HCT116 (cell line): Measurements from ENCODE around the gene GNAI3. TPM values are rescaled to one million over a fixed set of nuclear protein-coding genes. Genes with fewer than 3 reads are reported as not detected.

Experiments used
- ATAC-seq: fragments of 200-7000 bp; cut with Tn5 transposase; 2 replicates; pipeline ENCODE4 v1.9.1; 2020; ENCODE audit warnings: mild to moderate bottlenecking, moderate library complexity
- BruUV-seq: library from RNA; stranded (reverse); fragments of 400-500 nt; replicated peaks from 2 replicates; lab custom pipeline; 2021; lab: Mats Ljungman, UMichigan
- CTCF ChIA-PET: fragments of 300-600 bp; sonication (Branson Sonifier 250); formaldehyde crosslinking; loops from one replicate; lab custom pipeline; 2021; ENCODE audit warnings: antibody characterized with exemption; lab: Charles Lee
- POLR2A ChIA-PET: fragments of 300-600, 350-600 bp; sonication (Branson Sonifier 250); formaldehyde crosslinking; loops from one replicate; lab custom pipeline; 2021; ENCODE audit warnings: antibody characterized with exemption; lab: Charles Lee
- RAD21 ChIA-PET, 2 experiments: fragments of 300-600 bp; sonication (Branson Sonifier 250); formaldehyde crosslinking; loops; one replicate each; lab custom pipeline; 2023; ENCODE audit warnings: low total read pairs in 2 of 2; ENCODE audit not compliant: uncharacterized antibody in 2 of 2, unreplicated experiment in 2 of 2, low non-redundant PET in 1 of 2; lab: Charles Lee
- DNase-seq: peaks from one replicate; pipeline ENCODE4 v3.0.0-alpha.2; 2010; ENCODE audit warnings: low read depth, low spot score
- H2AFZ ChIP-seq: fragments of 200-600 bp; shearing (Covaris generic), sonication (generic); 2 replicates; pipeline ENCODE4 v1.6.1; 2017; ENCODE audit warnings: low read depth, mixed run types, mixed read lengths, antibody characterized with exemption, low read length; ENCODE audit not compliant: poor library complexity, severe bottlenecking
- H3K27ac ChIP-seq: 2 replicates; pipeline ENCODE4 v1.5.1; 2012; ENCODE audit warnings: low read depth, low read length
- H3K27me3 ChIP-seq: fragments of 200-600 bp; sonication (generic); 2 replicates; pipeline ENCODE4 v1.6.1; 2016; ENCODE audit warnings: mixed run types, low read length, mixed read lengths; ENCODE audit not compliant: insufficient read depth
- H3K36me3 ChIP-seq, 2 experiments: fragments of 200-500 bp in 1 of 2; fragments of 200-600 bp in 1 of 2; sonication (Bioruptor generic) in 1 of 2; sonication (generic) in 1 of 2; 2 replicates each; pipeline versions ENCODE4 v1.5.1 to v1.6.1; 2014 to 2016; ENCODE audit warnings: low read length in 2 of 2, inconsistent platforms in 1 of 2, mixed read lengths in 1 of 2, mixed run types in 1 of 2; ENCODE audit not compliant: insufficient read depth in 2 of 2, control insufficient read depth in 1 of 2
- H3K4me1 ChIP-seq, 2 experiments: fragments of 200-600 bp in 1 of 2; sonication (generic) in 1 of 2; 2 replicates each; pipeline versions ENCODE4 v1.5.1 to v1.6.1; 2012 to 2017; ENCODE audit warnings: low read length in 2 of 2, inconsistent platforms in 1 of 2, mild to moderate bottlenecking in 1 of 2, mixed read lengths in 1 of 2, mixed run types in 1 of 2, moderate library complexity in 1 of 2; ENCODE audit not compliant: insufficient read depth in 2 of 2, control insufficient read depth in 1 of 2
- H3K4me2 ChIP-seq: fragments of 200-600 bp; sonication (generic); 2 replicates; pipeline ENCODE4 v1.6.1; 2017; ENCODE audit warnings: mixed run types, low read length, mixed read lengths
- H3K4me3 ChIP-seq, 2 experiments: fragments of 200-600 bp in 1 of 2; sonication (generic) in 1 of 2; replicated peaks in 1 of 2; 2 replicates each; pipeline ENCODE4 v1.5.1; 2011 to 2016; ENCODE audit warnings: low read length in 2 of 2, control low read depth in 1 of 2, low read depth in 1 of 2, mild to moderate bottlenecking in 1 of 2, mixed read lengths in 1 of 2, mixed run types in 1 of 2
- H3K79me2 ChIP-seq: fragments of 200-600 bp; sonication (generic); 2 replicates; pipeline ENCODE4 v1.6.1; 2017; ENCODE audit warnings: mild to moderate bottlenecking, mixed run types, low read length, moderate library complexity, mixed read lengths; ENCODE audit not compliant: insufficient read depth
- H3K9ac ChIP-seq: fragments of 200-600 bp; sonication (generic); 2 replicates; pipeline ENCODE4 v1.6.1; 2016; ENCODE audit warnings: low read length, mixed read lengths
- H3K9me2 ChIP-seq: fragments of 200-600 bp; sonication (generic), shearing (Covaris generic); 2 replicates; pipeline ENCODE4 v1.6.1; 2017; ENCODE audit warnings: mixed run types, mild to moderate bottlenecking, moderate library complexity; ENCODE audit not compliant: insufficient read depth
- H3K9me3 ChIP-seq, 2 experiments: fragments of 200-500 bp in 1 of 2; fragments of 200-600 bp in 1 of 2; sonication (Bioruptor generic) in 1 of 2; sonication (generic) in 1 of 2; 2 replicates each; pipeline ENCODE4 v1.6.1; 2014 to 2017; ENCODE audit warnings: low read length in 2 of 2, mixed read lengths in 2 of 2, inconsistent platforms in 1 of 2, low read depth in 1 of 2, mild to moderate bottlenecking in 1 of 2, mixed run types in 1 of 2, moderate library complexity in 1 of 2; ENCODE audit not compliant: control insufficient read depth in 1 of 2, insufficient read depth in 1 of 2
- H4K20me1 ChIP-seq: fragments of 200-600 bp; sonication (generic), shearing (Covaris generic); 2 replicates; pipeline ENCODE4 v1.6.1; 2017; ENCODE audit warnings: mixed run types, mild to moderate bottlenecking, moderate library complexity; ENCODE audit not compliant: insufficient read depth
- CBX3 ChIP-seq: IDR thresholded peaks from 2 replicates; pipeline ENCODE4 v1.6.1; 2012; ENCODE audit warnings: low read depth
- CEBPB ChIP-seq: IDR thresholded peaks from 2 replicates; pipeline ENCODE4 v1.6.1; 2012; ENCODE audit warnings: low read depth
- ELF1 ChIP-seq: IDR thresholded peaks from 2 replicates; pipeline ENCODE4 v1.6.1; 2012; ENCODE audit warnings: low read depth, borderline replicate concordance
- EZH2phosphoT487 ChIP-seq: fragments of 200-600 bp; IDR thresholded peaks from 2 replicates; pipeline ENCODE4 v1.6.1; 2018; ENCODE audit warnings: antibody characterized with exemption, borderline replicate concordance
- FOSL1 ChIP-seq: IDR thresholded peaks from 2 replicates; pipeline ENCODE4 v1.6.1; 2012; ENCODE audit warnings: low read depth
- JUND ChIP-seq: IDR thresholded peaks from 2 replicates; pipeline ENCODE4 v1.6.1; 2012
- YY1 ChIP-seq: IDR thresholded peaks from 2 replicates; pipeline ENCODE4 v1.6.1; 2011; ENCODE audit warnings: low read length, low read depth, moderate library complexity, mild to moderate bottlenecking; ENCODE audit not compliant: insufficient replicate concordance; ENCODE audit errors: extremely low read depth
- intact Hi-C: fragments of 100-400 bp; cut with micrococcal nuclease; formaldehyde crosslinking; loops from 2 replicates; pipeline ENCODE4 v1.10.0; 2022
- total RNA-seq: library from RNA; stranded (reverse); gene quantifications from one replicate; pipeline ENCODE4 v1.2.1, GENCODE V29; 2021; ENCODE audit not compliant: unreplicated experiment
- TF ChIP-seq, protein P1 (sequence below), 3 experiments: fragments of 200-600 bp in 1 of 3; sonication (generic) in 1 of 3; IDR thresholded peaks in 2 of 3; conservative IDR thresholded peaks in 1 of 3; 2 replicates each; pipeline ENCODE4 v1.5.1; 2012 to 2017; ENCODE audit warnings: low read depth in 2 of 3, low read length in 2 of 3, antibody characterized with exemption in 1 of 3, borderline replicate concordance in 1 of 3, control low read depth in 1 of 3, mild to moderate bottlenecking in 1 of 3, mixed read lengths in 1 of 3, mixed run types in 1 of 3, moderate library complexity in 1 of 3; ENCODE audit not compliant: insufficient read depth in 1 of 3
- TF ChIP-seq, protein P2 (sequence below): IDR thresholded peaks from 2 replicates; pipeline ENCODE4 v1.6.1; 2012; ENCODE audit warnings: low read depth
- TF ChIP-seq, protein P3 (sequence below): IDR thresholded peaks from 2 replicates; pipeline ENCODE4 v1.6.1; 2012

The GNAI3 gene
- total RNA-seq, 1 experiment from 2014 or later = 9.5 TPM

DNA sequence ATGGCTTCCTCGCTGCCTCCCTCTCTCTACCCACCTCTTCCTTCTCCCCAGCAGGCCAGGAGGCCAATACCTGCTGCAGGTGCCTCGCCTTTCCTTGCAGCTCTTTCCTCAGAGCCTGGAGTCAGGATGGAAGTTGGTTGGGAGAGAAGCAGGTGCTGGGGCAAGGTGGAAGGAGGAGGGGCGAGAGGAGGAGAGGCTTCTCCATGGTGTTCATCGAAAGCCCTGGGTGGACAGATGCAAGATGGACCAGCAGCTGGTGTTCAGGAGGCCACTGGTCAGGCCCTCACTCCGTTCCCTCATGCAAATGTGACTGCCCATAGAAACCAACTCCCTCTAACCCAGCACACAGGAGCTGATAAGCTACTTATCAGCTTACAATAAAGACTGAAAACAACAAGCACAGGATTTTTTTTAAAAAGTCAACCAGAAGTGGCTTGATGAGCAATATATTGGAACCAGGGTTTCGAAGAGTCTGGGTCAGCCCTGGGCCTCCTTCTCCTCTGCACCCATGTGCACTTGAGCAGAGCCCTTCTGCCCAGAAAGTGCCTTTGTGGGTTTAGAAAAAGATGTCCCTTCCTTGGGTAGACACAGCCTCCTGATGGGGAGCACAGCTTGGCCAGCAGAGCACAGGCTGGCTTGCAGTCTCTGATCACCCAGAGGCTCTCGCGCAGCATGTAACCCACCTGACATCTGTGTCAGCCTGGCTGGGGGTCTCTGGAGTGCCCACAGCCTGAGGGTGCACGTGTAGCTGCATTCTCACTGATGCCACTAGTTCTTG lies 90.8 kb downstream of the GNAI3 start:
- RAD21 ChIA-PET = interaction anchor here (0.6 to 2.4 kb wide), 6 partner anchors 8 to 345 kb away, joined by 3 to 11 read pairs (median 6); partner anchors contain the start of gene AHCYL1 (in 1 of the 2)
- TF ChIP-seq, protein P1, sequence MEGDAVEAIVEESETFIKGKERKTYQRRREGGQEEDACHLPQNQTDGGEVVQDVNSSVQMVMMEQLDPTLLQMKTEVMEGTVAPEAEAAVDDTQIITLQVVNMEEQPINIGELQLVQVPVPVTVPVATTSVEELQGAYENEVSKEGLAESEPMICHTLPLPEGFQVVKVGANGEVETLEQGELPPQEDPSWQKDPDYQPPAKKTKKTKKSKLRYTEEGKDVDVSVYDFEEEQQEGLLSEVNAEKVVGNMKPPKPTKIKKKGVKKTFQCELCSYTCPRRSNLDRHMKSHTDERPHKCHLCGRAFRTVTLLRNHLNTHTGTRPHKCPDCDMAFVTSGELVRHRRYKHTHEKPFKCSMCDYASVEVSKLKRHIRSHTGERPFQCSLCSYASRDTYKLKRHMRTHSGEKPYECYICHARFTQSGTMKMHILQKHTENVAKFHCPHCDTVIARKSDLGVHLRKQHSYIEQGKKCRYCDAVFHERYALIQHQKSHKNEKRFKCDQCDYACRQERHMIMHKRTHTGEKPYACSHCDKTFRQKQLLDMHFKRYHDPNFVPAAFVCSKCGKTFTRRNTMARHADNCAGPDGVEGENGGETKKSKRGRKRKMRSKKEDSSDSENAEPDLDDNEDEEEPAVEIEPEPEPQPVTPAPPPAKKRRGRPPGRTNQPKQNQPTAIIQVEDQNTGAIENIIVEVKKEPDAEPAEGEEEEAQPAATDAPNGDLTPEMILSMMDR (IDR thresholded peaks at IDR 0.05 in 2 of 3, conservative IDR thresholded peaks at IDR 0.05 in 1 of 3; ENCODE audit: borderline replicate concordance in 1 of 3, insufficient read depth in 1 of 3, low read depth in 2 of 3, low read length in 2 of 3) = no peak
- TF ChIP-seq, protein P2, sequence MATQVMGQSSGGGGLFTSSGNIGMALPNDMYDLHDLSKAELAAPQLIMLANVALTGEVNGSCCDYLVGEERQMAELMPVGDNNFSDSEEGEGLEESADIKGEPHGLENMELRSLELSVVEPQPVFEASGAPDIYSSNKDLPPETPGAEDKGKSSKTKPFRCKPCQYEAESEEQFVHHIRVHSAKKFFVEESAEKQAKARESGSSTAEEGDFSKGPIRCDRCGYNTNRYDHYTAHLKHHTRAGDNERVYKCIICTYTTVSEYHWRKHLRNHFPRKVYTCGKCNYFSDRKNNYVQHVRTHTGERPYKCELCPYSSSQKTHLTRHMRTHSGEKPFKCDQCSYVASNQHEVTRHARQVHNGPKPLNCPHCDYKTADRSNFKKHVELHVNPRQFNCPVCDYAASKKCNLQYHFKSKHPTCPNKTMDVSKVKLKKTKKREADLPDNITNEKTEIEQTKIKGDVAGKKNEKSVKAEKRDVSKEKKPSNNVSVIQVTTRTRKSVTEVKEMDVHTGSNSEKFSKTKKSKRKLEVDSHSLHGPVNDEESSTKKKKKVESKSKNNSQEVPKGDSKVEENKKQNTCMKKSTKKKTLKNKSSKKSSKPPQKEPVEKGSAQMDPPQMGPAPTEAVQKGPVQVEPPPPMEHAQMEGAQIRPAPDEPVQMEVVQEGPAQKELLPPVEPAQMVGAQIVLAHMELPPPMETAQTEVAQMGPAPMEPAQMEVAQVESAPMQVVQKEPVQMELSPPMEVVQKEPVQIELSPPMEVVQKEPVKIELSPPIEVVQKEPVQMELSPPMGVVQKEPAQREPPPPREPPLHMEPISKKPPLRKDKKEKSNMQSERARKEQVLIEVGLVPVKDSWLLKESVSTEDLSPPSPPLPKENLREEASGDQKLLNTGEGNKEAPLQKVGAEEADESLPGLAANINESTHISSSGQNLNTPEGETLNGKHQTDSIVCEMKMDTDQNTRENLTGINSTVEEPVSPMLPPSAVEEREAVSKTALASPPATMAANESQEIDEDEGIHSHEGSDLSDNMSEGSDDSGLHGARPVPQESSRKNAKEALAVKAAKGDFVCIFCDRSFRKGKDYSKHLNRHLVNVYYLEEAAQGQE = no peak
- TF ChIP-seq YY1 (no peak), ELF1 (no peak), JUND (no peak), EZH2phosphoT487 (no peak), CBX3 (no peak), CEBPB (no peak), FOSL1 (no peak)
- TF ChIP-seq, protein P3, sequence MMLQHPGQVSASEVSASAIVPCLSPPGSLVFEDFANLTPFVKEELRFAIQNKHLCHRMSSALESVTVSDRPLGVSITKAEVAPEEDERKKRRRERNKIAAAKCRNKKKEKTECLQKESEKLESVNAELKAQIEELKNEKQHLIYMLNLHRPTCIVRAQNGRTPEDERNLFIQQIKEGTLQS = no peak
- TF ChIP-seq, all 23 proteins: peak for 0

More for the DNA sequence above, 90.8 kb downstream of the GNAI3 start:
- POLR2A ChIA-PET = interaction anchor here (0.6 to 1.4 kb wide), 3 partner anchors 11 to 136 kb away, joined by 3 to 6 read pairs (median 4); partner anchors contain the start of gene GNAI3
- H2AFZ ChIP-seq = no peak overlapping the region
- DNase-seq = no peak
- H4K20me1 ChIP-seq = no peaks in the 10 kb centered on the region
- ATAC-seq = no peak
- no peaks in the 10 kb centered on the region for H3K79me2 ChIP-seq
- H3K9me2 ChIP-seq = no peaks in the 10 kb centered on the region
- intact Hi-C loops = no loop called here
- no TSS peak for BruUV-seq
- no peaks in the 10 kb centered on the region for H3K9me3 ChIP-seq
- H3K4me1 ChIP-seq = peaks cover 14 to 29% of the 10 kb centered on the region in 2 experiments
- H3K9ac ChIP-seq = no peak overlapping the region
- CTCF ChIA-PET = interaction anchor here (1.1 to 4.0 kb wide), 19 partner anchors 9 to 467 kb away, joined by 3 to 73 read pairs (median 7); partner anchors contain the start of genes AHCYL1, GNAI3 and GSTM4
- no peaks in the 10 kb centered on the region for H3K36me3 ChIP-seq
- H3K4me2 ChIP-seq = no peak overlapping the region
- no peak overlapping the region for H3K27ac ChIP-seq
- no peaks in the 10 kb centered on the region for H3K27me3 ChIP-seq
- H3K4me3 ChIP-seq = no peak overlapping the region
